Panc1 (cell line): ENCODE measurements around the gene MAPK6.

Experiments
- POLR2AphosphoS5 ChIP-seq: IDR thresholded peaks from 2 replicates; pipeline ENCODE4 v1.6.1; 2012; ENCODE audit warnings: mild to moderate bottlenecking, low read depth, low read length, moderate library complexity
- SIN3A ChIP-seq: IDR thresholded peaks from 2 replicates; pipeline ENCODE4 v1.6.1; 2012; ENCODE audit warnings: low read depth, mild to moderate bottlenecking, low read length, moderate library complexity, borderline replicate concordance; ENCODE audit not compliant: insufficient read depth
- TF ChIP-seq, protein P1 (sequence below): fragments of 450-650 bp; IDR thresholded peaks from 2 replicates; pipeline ENCODE4 v1.5.1; 2017; ENCODE audit warnings: mild to moderate bottlenecking
- TF ChIP-seq, protein P2 (sequence below), 2 experiments: IDR thresholded peaks; 2 replicates each; pipeline ENCODE4 v1.6.1; 2011 to 2012; ENCODE audit warnings: low read depth in 2 of 2, control low read depth in 1 of 2, low read length in 1 of 2, mild to moderate bottlenecking in 1 of 2, moderate library complexity in 1 of 2; ENCODE audit not compliant: insufficient read depth in 1 of 2

DNA sequence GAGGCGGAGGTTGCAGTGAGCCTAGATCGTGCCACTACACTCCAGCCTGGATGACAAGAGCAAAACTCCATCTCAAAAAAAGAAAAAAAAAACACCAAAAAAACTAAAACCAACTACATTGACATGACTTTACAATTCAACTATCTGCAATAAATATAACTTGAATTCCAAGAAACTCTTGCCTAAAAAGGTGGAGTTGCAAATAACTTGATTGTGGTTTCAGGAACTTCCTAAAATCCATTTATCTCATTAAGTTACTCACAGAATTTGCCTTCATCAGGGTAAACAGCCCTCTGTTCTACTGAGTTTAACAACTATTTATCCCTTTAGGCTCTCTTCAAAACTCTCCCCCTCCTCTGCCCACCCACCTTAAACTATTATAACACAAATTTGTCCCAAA lies 2.7 kb upstream of the MAPK6 start:
- TF ChIP-seq, protein P1, sequence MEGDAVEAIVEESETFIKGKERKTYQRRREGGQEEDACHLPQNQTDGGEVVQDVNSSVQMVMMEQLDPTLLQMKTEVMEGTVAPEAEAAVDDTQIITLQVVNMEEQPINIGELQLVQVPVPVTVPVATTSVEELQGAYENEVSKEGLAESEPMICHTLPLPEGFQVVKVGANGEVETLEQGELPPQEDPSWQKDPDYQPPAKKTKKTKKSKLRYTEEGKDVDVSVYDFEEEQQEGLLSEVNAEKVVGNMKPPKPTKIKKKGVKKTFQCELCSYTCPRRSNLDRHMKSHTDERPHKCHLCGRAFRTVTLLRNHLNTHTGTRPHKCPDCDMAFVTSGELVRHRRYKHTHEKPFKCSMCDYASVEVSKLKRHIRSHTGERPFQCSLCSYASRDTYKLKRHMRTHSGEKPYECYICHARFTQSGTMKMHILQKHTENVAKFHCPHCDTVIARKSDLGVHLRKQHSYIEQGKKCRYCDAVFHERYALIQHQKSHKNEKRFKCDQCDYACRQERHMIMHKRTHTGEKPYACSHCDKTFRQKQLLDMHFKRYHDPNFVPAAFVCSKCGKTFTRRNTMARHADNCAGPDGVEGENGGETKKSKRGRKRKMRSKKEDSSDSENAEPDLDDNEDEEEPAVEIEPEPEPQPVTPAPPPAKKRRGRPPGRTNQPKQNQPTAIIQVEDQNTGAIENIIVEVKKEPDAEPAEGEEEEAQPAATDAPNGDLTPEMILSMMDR, result no peak
- no peak for TF ChIP-seq POLR2AphosphoS5
- TF ChIP-seq, protein P2, sequence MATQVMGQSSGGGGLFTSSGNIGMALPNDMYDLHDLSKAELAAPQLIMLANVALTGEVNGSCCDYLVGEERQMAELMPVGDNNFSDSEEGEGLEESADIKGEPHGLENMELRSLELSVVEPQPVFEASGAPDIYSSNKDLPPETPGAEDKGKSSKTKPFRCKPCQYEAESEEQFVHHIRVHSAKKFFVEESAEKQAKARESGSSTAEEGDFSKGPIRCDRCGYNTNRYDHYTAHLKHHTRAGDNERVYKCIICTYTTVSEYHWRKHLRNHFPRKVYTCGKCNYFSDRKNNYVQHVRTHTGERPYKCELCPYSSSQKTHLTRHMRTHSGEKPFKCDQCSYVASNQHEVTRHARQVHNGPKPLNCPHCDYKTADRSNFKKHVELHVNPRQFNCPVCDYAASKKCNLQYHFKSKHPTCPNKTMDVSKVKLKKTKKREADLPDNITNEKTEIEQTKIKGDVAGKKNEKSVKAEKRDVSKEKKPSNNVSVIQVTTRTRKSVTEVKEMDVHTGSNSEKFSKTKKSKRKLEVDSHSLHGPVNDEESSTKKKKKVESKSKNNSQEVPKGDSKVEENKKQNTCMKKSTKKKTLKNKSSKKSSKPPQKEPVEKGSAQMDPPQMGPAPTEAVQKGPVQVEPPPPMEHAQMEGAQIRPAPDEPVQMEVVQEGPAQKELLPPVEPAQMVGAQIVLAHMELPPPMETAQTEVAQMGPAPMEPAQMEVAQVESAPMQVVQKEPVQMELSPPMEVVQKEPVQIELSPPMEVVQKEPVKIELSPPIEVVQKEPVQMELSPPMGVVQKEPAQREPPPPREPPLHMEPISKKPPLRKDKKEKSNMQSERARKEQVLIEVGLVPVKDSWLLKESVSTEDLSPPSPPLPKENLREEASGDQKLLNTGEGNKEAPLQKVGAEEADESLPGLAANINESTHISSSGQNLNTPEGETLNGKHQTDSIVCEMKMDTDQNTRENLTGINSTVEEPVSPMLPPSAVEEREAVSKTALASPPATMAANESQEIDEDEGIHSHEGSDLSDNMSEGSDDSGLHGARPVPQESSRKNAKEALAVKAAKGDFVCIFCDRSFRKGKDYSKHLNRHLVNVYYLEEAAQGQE (IDR thresholded peaks at IDR 0.05; ENCODE audit: insufficient read depth in 1 of 2, low read depth in 2 of 2, low read length in 1 of 2), result no peak
- no peak for TF ChIP-seq SIN3A
